ENCODE data around the gene HCRTR1. TPM values are rescaled to one million over a fixed set of nuclear protein-coding genes. Genes with fewer than 3 reads are reported as not detected.
A peak's percentile ranks its signal among the peaks of the same experiment; 100 is the strongest.

The HCRTR1 gene
- polyA plus RNA-seq, 4 donors, result 0.09 to 0.19 (median 0.17) TPM

GRCh38 chr1:31624731-31625514 lies 7.4 kb downstream of the HCRTR1 start:
- DNase-seq (ENCODE audit: low read depth in 4 of 4, low spot score in 3 of 4), result no peak

- DNase-seq (ENCODE audit: low read depth in 4 of 4, low spot score in 3 of 4), result no peak
Measured at GRCh38 chr1:31625561-31626222, 8.2 kb downstream of the HCRTR1 start.

- DNase-seq (ENCODE audit: low read depth in 4 of 4, low spot score in 3 of 4), result no peak
Measured at GRCh38 chr1:31626223-31627207, 9.0 kb downstream of the HCRTR1 start.

GRCh38 chr1:31627301-31627929 lies 9.9 kb downstream of the HCRTR1 start:
- DNase-seq (ENCODE audit: low read depth in 4 of 4, low spot score in 3 of 4), result no peak

- DNase-seq (ENCODE audit: low read depth in 4 of 4, low spot score in 3 of 4), result no peak
Measured at GRCh38 chr1:31627930-31628559, 10.6 kb downstream of the HCRTR1 start.

GRCh38 chr1:31628931-31629556 lies 11.6 kb downstream of the HCRTR1 start:
- DNase-seq (ENCODE audit: low read depth in 4 of 4, low spot score in 3 of 4), result no peak

GRCh38 chr1:31632649-31633048 lies 15.2 kb downstream of the HCRTR1 start:
- DNase-seq (ENCODE audit: low read depth in 4 of 4, low spot score in 3 of 4), result no peak

GRCh38 chr1:31633117-31633516 lies 15.6 kb downstream of the HCRTR1 start:
- no peak for DNase-seq (ENCODE audit: low read depth in 4 of 4, low spot score in 3 of 4)

GRCh38 chr1:31637915-31638673 lies 20.6 kb downstream of the HCRTR1 start:
- DNase-seq (ENCODE audit: low read depth in 4 of 4, low spot score in 3 of 4), result no peak

- DNase-seq (ENCODE audit: low read depth in 4 of 4, low spot score in 3 of 4), result no peak
Measured at GRCh38 chr1:31639543-31639942, 22.1 kb downstream of the HCRTR1 start.

GRCh38 chr1:31640179-31640578 lies 22.7 kb downstream of the HCRTR1 start:
- no peak for DNase-seq (ENCODE audit: low read depth in 4 of 4, low spot score in 3 of 4)

- DNase-seq (ENCODE audit: low read depth in 4 of 4, low spot score in 3 of 4), result no peak
Measured at GRCh38 chr1:31640964-31641363, 23.5 kb downstream of the HCRTR1 start.

GRCh38 chr1:31642366-31642765 lies 24.9 kb downstream of the HCRTR1 start:
- DNase-seq (ENCODE audit: low read depth in 4 of 4, low spot score in 3 of 4), result no peak

GRCh38 chr1:31642897-31643296 lies 25.4 kb downstream of the HCRTR1 start:
- DNase-seq (ENCODE audit: low read depth in 4 of 4, low spot score in 3 of 4), result no peak

- no peak for DNase-seq (ENCODE audit: low read depth in 4 of 4, low spot score in 3 of 4)
Measured at GRCh38 chr1:31643976-31644559, 26.6 kb downstream of the HCRTR1 start.

GRCh38 chr1:31644560-31645273 lies 27.2 kb downstream of the HCRTR1 start, which contains the start of gene PEF1:
Gene PEF1, minus strand, starts transcription at chr1:31644876. Its CDS starts 12 bp downstream, at chr1:31644864.
- peak; percentile 96 to 99 (median 97) for DNase-seq (ENCODE audit: low read depth in 4 of 4, low spot score in 3 of 4)

- DNase-seq (ENCODE audit: low read depth in 4 of 4, low spot score in 3 of 4), result no peak
Measured at GRCh38 chr1:31645274-31645568, 27.7 kb downstream of the HCRTR1 start.
